ENCODE data around the gene GRHL1. TPM values are rescaled to one million over a fixed set of nuclear protein-coding genes. Genes with fewer than 3 reads are reported as not detected.

GRHL1 gene
- total RNA-seq, 1 donor, result 0.36 TPM

DNA sequence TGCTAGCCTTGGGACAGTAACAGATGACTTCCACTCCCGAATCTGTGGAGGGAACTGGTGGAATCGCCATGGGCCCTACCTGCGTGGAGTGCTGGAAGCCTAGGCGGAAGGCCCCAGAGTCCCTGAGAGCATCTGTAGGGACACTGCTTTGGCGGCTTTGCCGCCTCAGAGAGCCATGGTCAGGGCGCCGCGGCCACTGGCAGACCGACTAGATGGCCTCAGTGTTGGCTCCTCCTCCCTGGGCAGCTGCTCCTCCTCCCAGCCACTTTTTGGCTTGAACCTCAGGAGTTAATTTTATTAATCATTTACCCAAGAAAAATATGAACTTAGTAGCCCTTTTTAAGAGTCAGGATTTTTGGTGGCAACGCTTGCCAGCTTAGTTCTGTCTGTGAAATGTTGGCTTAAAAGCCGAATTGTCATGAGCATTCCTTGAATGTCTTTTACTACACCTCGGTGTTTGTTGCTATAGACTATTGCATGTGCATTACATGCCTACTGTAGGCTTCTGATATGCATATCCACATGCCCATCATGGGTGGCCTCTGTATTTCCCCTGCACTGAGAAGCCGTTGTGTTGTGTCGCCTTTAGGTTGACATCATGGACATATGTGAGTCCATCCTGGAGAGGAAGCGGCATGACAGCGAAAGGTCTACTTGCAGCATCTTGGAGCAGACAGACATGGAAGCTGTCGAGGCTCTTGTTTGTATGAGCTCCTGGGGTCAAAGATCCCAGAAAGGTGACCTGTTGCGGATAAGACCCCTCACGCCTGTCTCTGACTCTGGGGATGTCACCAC lies 94.3 kb downstream of the GRHL1 start:
- H3K36me3 ChIP-seq (ENCODE audit: insufficient read depth, low read length), result peaks cover 18% of the 10 kb centered on the region
- H3K27ac ChIP-seq (ENCODE audit: low read depth, low read length), result no peak overlapping the region
- H2AFZ ChIP-seq (ENCODE audit: low read length), result no peak overlapping the region
- no peak overlapping the region for H3K4me3 ChIP-seq (ENCODE audit: insufficient read depth, low read length)
- H3K9me3 ChIP-seq (ENCODE audit: low read depth, low read length), result no peaks in the 10 kb centered on the region
- H3K27me3 ChIP-seq (ENCODE audit: insufficient read depth, low read length), result no peaks in the 10 kb centered on the region
- peaks cover 8% of the 10 kb centered on the region for H3K79me2 ChIP-seq (ENCODE audit: insufficient read depth, low read length)
- H3K4me1 ChIP-seq (ENCODE audit: insufficient read depth, low read length), result no peaks in the 10 kb centered on the region
- peaks cover 4% of the 10 kb centered on the region for H4K20me1 ChIP-seq (ENCODE audit: insufficient read depth, low read length)
- peak; percentile 73 for DNase-seq (ENCODE audit: insufficient read length, low spot score, missing footprints)
- TF ChIP-seq, protein P1, sequence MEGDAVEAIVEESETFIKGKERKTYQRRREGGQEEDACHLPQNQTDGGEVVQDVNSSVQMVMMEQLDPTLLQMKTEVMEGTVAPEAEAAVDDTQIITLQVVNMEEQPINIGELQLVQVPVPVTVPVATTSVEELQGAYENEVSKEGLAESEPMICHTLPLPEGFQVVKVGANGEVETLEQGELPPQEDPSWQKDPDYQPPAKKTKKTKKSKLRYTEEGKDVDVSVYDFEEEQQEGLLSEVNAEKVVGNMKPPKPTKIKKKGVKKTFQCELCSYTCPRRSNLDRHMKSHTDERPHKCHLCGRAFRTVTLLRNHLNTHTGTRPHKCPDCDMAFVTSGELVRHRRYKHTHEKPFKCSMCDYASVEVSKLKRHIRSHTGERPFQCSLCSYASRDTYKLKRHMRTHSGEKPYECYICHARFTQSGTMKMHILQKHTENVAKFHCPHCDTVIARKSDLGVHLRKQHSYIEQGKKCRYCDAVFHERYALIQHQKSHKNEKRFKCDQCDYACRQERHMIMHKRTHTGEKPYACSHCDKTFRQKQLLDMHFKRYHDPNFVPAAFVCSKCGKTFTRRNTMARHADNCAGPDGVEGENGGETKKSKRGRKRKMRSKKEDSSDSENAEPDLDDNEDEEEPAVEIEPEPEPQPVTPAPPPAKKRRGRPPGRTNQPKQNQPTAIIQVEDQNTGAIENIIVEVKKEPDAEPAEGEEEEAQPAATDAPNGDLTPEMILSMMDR (IDR thresholded peaks at IDR 0.05; ENCODE audit: extremely low read depth, low read depth, low read length), result no peak
- no peak overlapping the region for H3K4me2 ChIP-seq (ENCODE audit: insufficient read depth, low read length)

DNA sequence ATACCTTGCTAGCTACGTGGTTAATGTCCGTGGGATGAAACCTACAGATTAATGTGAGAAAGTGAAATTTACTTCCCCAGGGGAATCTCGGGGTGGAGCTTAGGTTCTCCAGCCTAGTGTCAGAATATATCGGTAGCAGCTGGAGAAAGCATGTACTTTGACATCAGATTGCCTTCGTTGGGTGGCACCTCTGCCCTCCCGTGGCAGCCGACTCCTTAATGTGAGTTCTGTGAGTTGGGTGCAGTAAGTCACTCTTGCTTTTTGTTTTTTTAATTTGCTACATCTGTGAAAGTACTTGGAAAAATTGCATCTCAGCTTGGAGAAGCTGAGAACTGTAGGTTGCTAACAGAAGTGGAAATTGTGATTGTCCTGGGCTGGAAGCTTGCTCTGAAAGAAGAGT lies 95.4 kb downstream of the GRHL1 start:
- TF ChIP-seq, protein P1 (IDR thresholded peaks at IDR 0.05; ENCODE audit: extremely low read depth, low read depth, low read length), result no peak
- Histone ChIP-seq H3K4me2 (ENCODE audit: insufficient read depth, low read length) (no peak overlapping the region), H3K4me1 (ENCODE audit: insufficient read depth, low read length) (no peaks in the 10 kb centered on the region), H2AFZ (ENCODE audit: low read length) (no peak overlapping the region), H3K27ac (ENCODE audit: low read depth, low read length) (no peak overlapping the region), H3K36me3 (ENCODE audit: insufficient read depth, low read length) (peaks cover 19% of the 10 kb centered on the region), H3K4me3 (ENCODE audit: insufficient read depth, low read length) (no peak overlapping the region), H3K9me3 (ENCODE audit: low read depth, low read length) (no peaks in the 10 kb centered on the region), H3K79me2 (ENCODE audit: insufficient read depth, low read length) (peaks cover 8% of the 10 kb centered on the region), H3K27me3 (ENCODE audit: insufficient read depth, low read length) (no peaks in the 10 kb centered on the region), H4K20me1 (ENCODE audit: insufficient read depth, low read length) (peaks cover 4% of the 10 kb centered on the region)
- DNase-seq (ENCODE audit: insufficient read length, low spot score, missing footprints), result peak; percentile 60

DNA sequence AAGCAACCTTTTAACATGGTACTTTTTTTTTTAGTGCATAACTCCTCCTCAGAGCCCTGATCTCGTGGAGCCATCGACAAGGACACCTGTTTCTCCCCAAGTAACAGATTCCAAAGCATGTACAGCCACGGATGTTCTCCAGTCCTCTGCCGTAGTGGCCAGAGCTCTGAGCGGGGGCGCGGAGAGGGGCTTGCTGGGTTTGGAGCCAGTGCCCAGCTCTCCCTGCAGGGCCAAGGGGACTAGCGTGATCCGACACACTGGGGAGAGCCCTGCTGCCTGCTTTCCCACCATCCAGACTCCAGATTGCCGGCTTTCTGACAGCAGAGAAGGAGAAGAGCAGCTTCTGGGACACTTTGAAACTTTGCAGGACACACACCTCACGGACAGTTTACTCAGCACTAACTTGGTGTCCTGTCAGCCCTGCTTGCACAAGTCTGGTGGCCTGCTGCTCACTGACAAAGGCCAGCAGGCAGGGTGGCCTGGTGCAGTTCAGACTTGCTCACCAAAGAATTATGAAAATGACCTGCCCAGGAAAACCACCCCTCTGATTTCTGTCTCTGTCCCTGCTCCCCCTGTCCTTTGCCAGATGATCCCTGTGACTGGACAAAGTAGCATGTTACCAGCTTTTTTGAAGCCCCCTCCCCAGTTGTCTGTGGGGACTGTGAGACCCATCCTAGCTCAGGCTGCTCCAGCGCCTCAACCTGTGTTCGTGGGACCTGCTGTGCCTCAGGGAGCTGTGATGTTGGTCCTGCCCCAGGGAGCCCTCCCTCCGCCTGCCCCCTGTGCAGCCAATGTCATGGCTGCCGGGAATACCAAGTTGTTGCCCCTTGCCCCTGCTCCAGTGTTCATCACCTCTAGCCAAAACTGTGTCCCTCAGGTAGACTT lies 96.4 kb downstream of the GRHL1 start:
- Histone ChIP-seq H3K79me2 (ENCODE audit: insufficient read depth, low read length) (peaks cover 8% of the 10 kb centered on the region), H3K27ac (ENCODE audit: low read depth, low read length) (peak overlapping the region; percentile 25), H2AFZ (ENCODE audit: low read length) (no peak overlapping the region), H3K4me3 (ENCODE audit: insufficient read depth, low read length) (no peak overlapping the region), H3K9me3 (ENCODE audit: low read depth, low read length) (no peaks in the 10 kb centered on the region), H3K4me2 (ENCODE audit: insufficient read depth, low read length) (no peak overlapping the region), H3K4me1 (ENCODE audit: insufficient read depth, low read length) (no peaks in the 10 kb centered on the region), H3K36me3 (ENCODE audit: insufficient read depth, low read length) (peaks cover 28% of the 10 kb centered on the region), H3K27me3 (ENCODE audit: insufficient read depth, low read length) (no peaks in the 10 kb centered on the region), H4K20me1 (ENCODE audit: insufficient read depth, low read length) (peaks cover 4% of the 10 kb centered on the region)
- TF ChIP-seq, protein P1 (IDR thresholded peaks at IDR 0.05; ENCODE audit: extremely low read depth, low read depth, low read length), result no peak
- DNase-seq (ENCODE audit: insufficient read length, low spot score, missing footprints), result peak; percentile 65

Measured in osteoblast (primary cell).